ENCODE data around the gene EDAR.

GRCh38 chr2:108858894-108859293 lies 130.1 kb downstream of the EDAR start:
- TF ChIP-seq CTCF (IDR thresholded peaks at IDR 0.05): no peak
- TF ChIP-seq ZFX (IDR thresholded peaks at IDR 0.05; ENCODE audit: borderline replicate concordance): no peak

Data from 22Rv1 (cell line).